ENCODE results near the gene PTPRK. TPM values are rescaled to one million over a fixed set of nuclear protein-coding genes. Genes with fewer than 3 reads are reported as not detected.
A peak's percentile ranks its signal among the peaks of the same experiment; 100 is the strongest.

Gene PTPRK
- total RNA-seq, 4 donors from 2014 or later = 7.3 to 22.9 (median 13.0) TPM

DNA sequence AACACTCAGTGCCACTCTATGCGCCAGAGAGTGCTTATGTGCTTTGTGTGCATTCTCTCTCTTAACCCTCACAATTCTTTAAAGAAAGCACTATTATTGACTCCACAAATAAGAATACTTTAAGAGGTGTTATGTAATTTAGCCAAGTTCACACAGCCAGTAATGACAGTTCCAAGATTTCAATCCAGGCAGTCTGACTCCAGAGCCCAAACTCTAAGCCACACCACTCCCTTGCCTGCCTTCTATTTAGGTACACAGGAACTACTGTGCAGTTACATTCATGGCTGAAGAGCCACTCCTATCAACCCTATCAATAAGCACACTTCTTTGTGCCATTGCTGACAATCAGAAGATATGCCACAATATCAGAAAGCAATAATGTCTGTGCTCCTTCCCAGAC, 93.3 kb downstream of the PTPRK start:
- H3K4me3 ChIP-seq = no peak overlapping the region
- TF ChIP-seq, protein P1, sequence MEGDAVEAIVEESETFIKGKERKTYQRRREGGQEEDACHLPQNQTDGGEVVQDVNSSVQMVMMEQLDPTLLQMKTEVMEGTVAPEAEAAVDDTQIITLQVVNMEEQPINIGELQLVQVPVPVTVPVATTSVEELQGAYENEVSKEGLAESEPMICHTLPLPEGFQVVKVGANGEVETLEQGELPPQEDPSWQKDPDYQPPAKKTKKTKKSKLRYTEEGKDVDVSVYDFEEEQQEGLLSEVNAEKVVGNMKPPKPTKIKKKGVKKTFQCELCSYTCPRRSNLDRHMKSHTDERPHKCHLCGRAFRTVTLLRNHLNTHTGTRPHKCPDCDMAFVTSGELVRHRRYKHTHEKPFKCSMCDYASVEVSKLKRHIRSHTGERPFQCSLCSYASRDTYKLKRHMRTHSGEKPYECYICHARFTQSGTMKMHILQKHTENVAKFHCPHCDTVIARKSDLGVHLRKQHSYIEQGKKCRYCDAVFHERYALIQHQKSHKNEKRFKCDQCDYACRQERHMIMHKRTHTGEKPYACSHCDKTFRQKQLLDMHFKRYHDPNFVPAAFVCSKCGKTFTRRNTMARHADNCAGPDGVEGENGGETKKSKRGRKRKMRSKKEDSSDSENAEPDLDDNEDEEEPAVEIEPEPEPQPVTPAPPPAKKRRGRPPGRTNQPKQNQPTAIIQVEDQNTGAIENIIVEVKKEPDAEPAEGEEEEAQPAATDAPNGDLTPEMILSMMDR (IDR thresholded peaks at IDR 0.05 in 4 of 5, conservative IDR thresholded peaks at IDR 0.05 in 1 of 5) = no peak
- TF ChIP-seq POLR2A (IDR thresholded peaks at IDR 0.05) = no peak
- no peaks in the 10 kb centered on the region for H3K9me3 ChIP-seq
- ATAC-seq = no peak
- DNase-seq = no peak
- H3K27ac ChIP-seq = no peak overlapping the region
- intact Hi-C loops (cut with DNase I; ENCODE audit: low total_unique reads) (no loop called here), in situ Hi-C loops (cut with MboI; ENCODE audit: low sequenced_read_pairs in 4 of 4) (no loop called here)
- H3K27me3 ChIP-seq = no peaks in the 10 kb centered on the region
- no peaks in the 10 kb centered on the region for H3K36me3 ChIP-seq
- peaks cover 0 to 12% of the 10 kb centered on the region in 2 donors for H3K4me1 ChIP-seq

DNA sequence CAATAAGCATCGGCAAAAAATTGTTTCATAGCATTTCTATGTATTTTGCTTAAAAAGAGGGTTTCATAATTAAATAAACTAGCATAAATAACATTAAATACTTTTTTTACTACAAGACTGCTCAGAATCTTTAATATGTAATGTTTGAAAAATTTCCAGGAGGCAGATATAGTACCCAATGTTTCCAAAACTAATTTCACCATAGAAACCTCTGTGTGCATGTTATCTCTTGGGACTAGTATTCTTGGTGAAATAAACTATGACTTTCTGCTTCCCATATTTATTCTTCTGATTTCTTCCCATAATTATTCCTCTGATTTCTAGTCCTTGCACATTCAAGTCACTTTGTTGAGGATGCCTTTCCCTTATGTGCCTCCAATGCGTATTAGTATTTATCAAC, 94.5 kb downstream of the PTPRK start:
- no peaks in the 10 kb centered on the region for H3K27me3 ChIP-seq
- peak overlapping the region in 1 of 4 donors; percentile 14 for H3K27ac ChIP-seq
- no peaks in the 10 kb centered on the region for H3K9me3 ChIP-seq
- in situ Hi-C loops (cut with MboI; ENCODE audit: low sequenced_read_pairs in 4 of 4) (no loop called here), intact Hi-C loops (cut with DNase I; ENCODE audit: low total_unique reads) (no loop called here)
- no peak overlapping the region for H3K4me3 ChIP-seq
- ATAC-seq (no peak), DNase-seq (no peak)
- no peaks in the 10 kb centered on the region for H3K36me3 ChIP-seq
- TF ChIP-seq POLR2A (IDR thresholded peaks at IDR 0.05) = no peak
- TF ChIP-seq, protein P1 (IDR thresholded peaks at IDR 0.05 in 4 of 5, conservative IDR thresholded peaks at IDR 0.05 in 1 of 5) = no peak
- peaks cover 0 to 19% of the 10 kb centered on the region in 2 donors for H3K4me1 ChIP-seq

DNA sequence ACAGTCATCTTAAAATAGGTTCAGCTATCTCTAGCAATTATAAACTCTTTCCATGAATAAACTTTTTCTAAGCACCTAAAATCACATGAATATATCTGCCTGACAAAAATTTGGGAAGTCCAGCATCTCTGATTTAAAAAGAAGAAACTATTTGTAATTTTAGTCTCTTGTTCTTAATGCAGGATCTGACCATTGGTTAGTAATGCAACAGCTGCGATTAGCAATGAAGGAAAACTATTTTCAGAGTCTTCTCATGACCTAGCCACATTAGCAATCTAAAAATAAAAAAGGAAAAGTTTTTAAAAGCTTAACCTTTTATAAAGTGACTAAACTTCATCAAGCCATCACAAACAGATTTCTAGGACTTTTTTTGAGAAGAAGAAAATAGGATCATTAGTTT, 97.5 kb downstream of the PTPRK start:
- no peaks in the 10 kb centered on the region for H3K27me3 ChIP-seq
- H3K4me1 ChIP-seq = peaks cover 0 to 24% of the 10 kb centered on the region in 2 donors
- peak overlapping the region in 1 of 4 donors; percentile 17 for H3K27ac ChIP-seq
- H3K4me3 ChIP-seq = no peak overlapping the region
- DNase-seq (no peak), ATAC-seq (no peak)
- TF ChIP-seq, protein P1 (IDR thresholded peaks at IDR 0.05 in 4 of 5, conservative IDR thresholded peaks at IDR 0.05 in 1 of 5) = no peak
- TF ChIP-seq POLR2A (IDR thresholded peaks at IDR 0.05) = no peak
- H3K9me3 ChIP-seq = no peaks in the 10 kb centered on the region
- in situ Hi-C loops (cut with MboI; ENCODE audit: low sequenced_read_pairs in 4 of 4) = no loop called here
- no peaks in the 10 kb centered on the region for H3K36me3 ChIP-seq
- intact Hi-C loops (cut with DNase I; ENCODE audit: low total_unique reads) = no loop called here

DNA sequence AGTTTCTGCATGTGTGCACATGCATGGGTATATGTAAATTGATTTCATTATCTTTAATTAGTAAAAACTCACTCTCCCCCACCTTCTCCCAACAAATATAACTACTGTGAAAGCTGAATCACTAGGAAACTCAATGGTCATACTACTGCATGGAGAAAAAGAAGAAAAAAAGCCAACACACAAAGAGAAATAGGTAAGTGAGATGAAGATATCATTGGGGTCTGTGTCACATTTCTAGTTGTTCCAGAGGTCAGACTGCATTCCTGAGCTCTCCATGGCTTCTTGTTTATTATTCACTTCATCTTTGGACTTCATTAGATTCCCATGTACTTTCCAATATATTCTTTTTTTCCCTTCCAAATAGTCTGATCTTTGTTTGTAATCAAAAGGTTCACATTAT, 98.2 kb downstream of the PTPRK start:
- in situ Hi-C loops (cut with MboI; ENCODE audit: low sequenced_read_pairs in 4 of 4) = no loop called here
- Histone ChIP-seq H3K27ac (no peak overlapping the region), H3K36me3 (no peaks in the 10 kb centered on the region), H3K27me3 (no peaks in the 10 kb centered on the region), H3K4me1 (peaks cover 0 to 29% of the 10 kb centered on the region in 2 donors), H3K4me3 (no peak overlapping the region), H3K9me3 (no peaks in the 10 kb centered on the region)
- ATAC-seq = no peak
- DNase-seq = no peak
- intact Hi-C loops (cut with DNase I; ENCODE audit: low total_unique reads) = no loop called here
- TF ChIP-seq POLR2A (IDR thresholded peaks at IDR 0.05) = no peak
- TF ChIP-seq, protein P1 (IDR thresholded peaks at IDR 0.05 in 4 of 5, conservative IDR thresholded peaks at IDR 0.05 in 1 of 5) = no peak

DNA sequence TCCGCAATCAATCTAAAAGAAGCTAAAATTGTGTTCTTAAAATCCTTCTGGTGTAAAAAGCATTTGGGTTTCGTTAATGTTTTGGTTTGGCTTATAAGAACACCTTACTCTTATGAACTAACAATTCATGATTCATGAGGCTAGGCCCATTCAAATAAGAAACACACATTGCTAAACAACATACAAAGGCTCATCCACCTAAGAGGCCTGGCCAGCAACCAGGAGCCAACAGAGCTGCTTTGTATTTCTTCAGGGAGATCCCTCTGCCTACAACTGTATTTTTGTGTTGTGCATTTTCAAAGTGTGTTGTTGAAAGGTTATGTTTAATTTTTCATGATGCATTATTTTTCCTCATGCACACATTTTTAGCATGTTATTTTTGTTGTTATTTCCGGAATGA, 98.6 kb downstream of the PTPRK start:
- DNase-seq = no peak
- H3K27ac ChIP-seq = no peak overlapping the region
- in situ Hi-C loops (cut with MboI; ENCODE audit: low sequenced_read_pairs in 4 of 4) (no loop called here), intact Hi-C loops (cut with DNase I; ENCODE audit: low total_unique reads) (no loop called here)
- TF ChIP-seq, protein P1 (IDR thresholded peaks at IDR 0.05 in 4 of 5, conservative IDR thresholded peaks at IDR 0.05 in 1 of 5) = no peak
- no peak for TF ChIP-seq POLR2A (IDR thresholded peaks at IDR 0.05)
- H3K4me1 ChIP-seq = peaks cover 0 to 29% of the 10 kb centered on the region in 2 donors
- ATAC-seq = no peak
- H3K9me3 ChIP-seq = no peaks in the 10 kb centered on the region
- H3K27me3 ChIP-seq = no peaks in the 10 kb centered on the region
- no peak overlapping the region for H3K4me3 ChIP-seq
- no peaks in the 10 kb centered on the region for H3K36me3 ChIP-seq
